UCSD-AML1 (cell line): Measurements from ENCODE around the gene WIPF3.
A peak's percentile ranks its signal among the peaks of the same experiment; 100 is the strongest.

Source experiments
- DNase-seq: peaks from one replicate; lab custom pipeline; 2025; ENCODE audit not compliant: unreplicated experiment; lab: John Stamatoyannopoulos, UW

WIPF3 gene

GRCh38 chr7:29808075-29808801 is 1.9 kb downstream of the WIPF3 start:
- DNase-seq: no peak

GRCh38 chr7:29809533-29810155 is 3.3 kb downstream of the WIPF3 start:
- DNase-seq: no peak

DNA sequence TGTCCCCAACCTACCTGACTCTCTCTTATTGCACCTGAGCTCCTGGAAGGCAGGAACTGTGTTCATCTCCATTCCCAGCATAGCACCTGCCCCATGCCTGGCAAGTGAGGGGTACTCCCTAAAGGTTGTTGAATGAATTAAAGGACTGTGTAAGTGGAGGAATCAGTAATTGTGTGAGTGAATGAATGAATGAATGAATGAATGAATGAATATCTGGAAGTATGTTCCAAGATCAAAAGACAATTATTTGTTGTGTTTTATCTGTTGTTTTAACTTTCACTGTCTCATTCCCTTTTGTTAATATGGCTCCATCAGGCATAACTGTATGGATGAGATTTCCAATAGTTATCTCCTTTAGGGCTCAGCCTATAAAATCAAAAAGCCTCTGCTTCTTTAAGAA is 4.0 kb downstream of the WIPF3 start:
- DNase-seq: no peak

- no peak for DNase-seq
These were observed 4.6 kb downstream of the WIPF3 start for GRCh38 chr7:29810813-29811482.

- DNase-seq: no peak
These were observed 5.3 kb downstream of the WIPF3 start for GRCh38 chr7:29811586-29811985.

DNA sequence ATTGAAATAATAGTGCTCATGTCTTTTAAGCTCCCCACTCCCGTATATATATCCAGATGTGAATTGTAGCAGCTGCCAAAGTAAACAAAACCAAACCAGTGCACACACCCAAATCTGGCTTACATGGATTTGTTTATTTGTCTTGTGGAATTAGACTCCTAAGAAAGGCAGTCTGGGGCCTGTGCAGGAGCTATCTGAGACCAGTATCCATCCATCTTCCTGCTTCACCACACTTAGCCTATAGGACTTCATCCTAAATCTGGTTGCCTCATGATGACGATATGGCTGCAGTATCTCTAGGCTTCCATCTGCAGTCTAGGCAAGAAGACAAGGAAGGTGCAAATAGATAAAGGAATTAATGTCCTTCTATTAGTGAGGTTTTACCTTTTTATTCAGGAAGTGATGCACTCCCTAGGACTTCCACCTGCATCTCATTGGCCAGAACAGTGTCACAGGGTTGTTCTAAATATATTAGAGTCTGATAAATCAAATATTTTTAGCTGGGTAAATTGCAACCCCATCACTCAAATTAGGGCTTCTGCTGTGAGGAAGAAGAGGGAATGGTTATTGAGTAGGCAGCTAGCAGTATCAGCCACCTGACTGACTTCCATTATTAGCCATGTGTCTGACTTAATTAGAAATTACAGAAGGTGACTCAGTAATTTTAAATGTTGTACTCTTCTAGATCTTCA is 6.0 kb downstream of the WIPF3 start:
- DNase-seq: no peak

GRCh38 chr7:29815181-29816105 is 9.1 kb downstream of the WIPF3 start:
- no peak for DNase-seq

DNA sequence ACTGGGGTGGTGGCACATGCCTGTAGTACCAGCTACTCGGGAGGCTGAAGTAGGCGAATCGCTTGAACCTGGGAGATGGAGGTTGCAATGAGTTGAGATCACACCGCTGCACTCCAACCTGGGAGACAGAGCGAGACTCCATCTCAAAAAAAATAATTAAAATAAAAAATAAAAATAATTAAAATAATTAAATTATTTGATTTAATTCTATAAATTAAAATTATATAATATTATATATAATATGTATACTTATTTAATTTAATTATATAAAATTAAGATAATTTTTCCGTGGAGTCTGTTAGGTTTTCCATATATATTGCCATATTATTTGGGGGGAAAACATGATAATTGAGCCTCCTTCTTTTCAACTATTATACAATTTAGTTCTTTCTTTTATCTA is 12.0 kb downstream of the WIPF3 start:
- no peak for DNase-seq

DNA sequence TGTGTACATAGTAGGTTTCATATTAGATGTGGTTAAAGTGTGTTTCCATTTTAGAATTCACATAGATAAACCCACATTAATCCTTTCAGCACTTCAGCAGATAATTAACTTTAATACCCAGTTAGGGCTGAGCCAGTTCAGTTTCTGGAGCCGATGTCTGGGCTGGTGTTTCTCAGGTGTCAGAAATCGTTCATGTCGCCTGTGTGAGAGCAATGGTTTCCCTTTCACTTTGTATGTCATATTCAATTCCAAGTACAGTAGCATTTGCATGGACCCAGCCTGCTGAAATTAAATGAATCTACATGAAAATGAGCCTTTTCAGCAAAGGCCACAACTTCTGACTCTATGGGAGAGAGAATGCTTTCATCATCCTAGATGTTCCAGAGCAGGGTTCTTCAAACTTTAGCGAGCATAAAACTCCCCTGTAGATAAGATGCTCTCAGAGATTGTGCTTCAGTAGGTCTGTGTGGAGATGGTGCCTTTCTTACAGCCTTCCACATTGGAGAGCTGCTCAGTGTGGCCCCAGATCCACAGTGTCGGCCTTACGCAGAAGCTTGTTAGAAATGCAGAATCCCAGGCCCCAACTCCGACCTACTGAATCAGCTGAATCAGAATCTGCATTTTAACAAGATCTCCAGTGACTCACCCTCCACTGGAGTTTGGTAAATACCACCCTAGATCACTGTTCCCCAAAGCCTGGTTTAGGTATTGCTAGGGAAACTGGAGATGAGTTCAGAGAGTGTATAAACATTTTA is 19.6 kb downstream of the WIPF3 start:
- no peak for DNase-seq

DNA sequence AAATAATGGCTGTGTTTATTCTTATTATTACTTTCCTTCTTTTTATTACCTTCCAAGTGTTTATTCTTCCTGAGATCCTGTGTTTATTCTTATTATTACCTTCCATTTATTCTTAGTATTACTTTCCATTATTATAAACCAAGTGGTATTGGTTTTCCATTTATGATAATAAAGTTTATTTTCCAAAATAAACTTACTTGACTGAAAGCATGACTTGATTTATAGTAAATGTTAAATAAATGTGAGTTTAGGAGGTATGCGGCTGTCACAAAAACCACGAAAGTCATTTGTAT is 20.2 kb downstream of the WIPF3 start:
- no peak for DNase-seq

DNA sequence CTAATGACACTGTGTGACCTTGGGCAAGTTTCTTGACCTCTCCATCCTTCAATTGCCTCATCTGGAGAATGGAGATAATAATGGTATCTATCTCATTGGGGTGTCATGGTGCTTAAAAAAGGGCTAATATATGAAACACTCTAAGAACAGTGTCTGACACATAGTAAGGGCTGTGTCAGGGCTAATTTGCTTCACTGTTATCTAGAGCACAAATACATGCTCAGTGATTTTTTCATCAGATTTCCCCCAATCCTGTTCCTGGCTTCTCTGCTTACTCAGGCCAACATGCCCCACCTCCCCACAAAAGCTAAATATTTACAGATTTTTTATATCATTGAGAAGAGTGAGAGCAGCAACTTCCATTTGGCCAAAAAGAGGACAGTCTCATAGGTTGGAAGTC is 20.6 kb downstream of the WIPF3 start:
- no peak for DNase-seq

DNA sequence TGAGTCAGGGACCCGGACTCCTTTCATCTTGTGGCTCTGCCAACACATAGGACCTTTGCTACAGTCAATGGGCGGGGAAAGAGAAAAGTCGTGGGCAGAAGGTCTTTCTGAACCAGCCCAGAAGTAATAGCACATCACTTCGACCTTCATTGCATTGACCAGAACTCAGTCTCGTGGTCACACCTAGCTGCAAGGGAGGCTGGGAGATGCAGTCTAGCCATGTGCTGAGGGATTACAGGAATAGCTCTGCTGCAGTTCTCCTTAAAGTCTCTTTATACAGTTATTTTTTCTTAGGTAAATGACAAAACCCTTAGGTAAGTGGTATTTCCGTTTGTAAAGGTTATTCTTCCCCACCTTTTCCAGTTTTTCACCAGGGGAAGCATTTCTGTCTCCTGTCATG is 25.4 kb downstream of the WIPF3 start:
- no peak for DNase-seq

DNA sequence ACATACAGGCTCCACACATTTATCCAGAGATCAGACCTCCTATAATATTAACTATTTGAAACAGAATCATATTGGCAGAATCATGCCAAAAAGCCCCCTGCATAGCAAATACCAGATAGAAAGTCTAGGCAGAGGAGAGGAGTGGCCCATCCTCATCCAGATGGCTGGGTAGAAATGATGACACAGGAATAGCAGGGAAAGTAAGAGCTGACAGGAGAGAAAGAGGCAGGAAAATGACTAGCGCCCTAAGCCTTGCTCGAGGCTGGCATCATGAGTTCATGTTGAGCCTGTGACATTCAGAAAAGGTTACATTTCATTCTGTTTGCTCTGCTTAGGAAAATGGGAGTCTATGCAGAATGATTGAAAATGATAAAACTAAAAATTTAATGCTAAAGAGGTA is 27.6 kb downstream of the WIPF3 start:
- DNase-seq: no peak

GRCh38 chr7:29835718-29836117 is 29.4 kb downstream of the WIPF3 start:
- no peak for DNase-seq

- DNase-seq: no peak
These were observed 33.0 kb downstream of the WIPF3 start for GRCh38 chr7:29839302-29839701.

DNA sequence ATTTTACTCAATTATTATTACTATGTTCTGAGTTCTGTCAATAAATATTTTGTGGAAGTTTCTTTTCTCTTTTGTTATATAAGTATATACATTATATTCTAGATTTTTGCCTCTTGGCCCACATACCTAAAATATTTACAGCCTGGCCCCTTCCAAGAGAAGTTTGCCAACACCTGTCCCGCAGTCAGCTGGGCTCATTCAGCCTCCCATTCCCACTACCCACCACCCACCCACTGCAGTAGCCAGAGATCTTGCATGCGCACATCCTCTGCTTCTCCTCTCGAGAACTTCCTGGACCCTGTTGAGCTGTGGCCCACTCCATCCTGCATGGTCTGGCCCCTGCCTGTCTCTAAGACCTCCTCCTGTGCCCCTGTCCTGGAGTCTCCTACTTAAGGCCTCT is 33.6 kb downstream of the WIPF3 start:
- no peak for DNase-seq

DNA sequence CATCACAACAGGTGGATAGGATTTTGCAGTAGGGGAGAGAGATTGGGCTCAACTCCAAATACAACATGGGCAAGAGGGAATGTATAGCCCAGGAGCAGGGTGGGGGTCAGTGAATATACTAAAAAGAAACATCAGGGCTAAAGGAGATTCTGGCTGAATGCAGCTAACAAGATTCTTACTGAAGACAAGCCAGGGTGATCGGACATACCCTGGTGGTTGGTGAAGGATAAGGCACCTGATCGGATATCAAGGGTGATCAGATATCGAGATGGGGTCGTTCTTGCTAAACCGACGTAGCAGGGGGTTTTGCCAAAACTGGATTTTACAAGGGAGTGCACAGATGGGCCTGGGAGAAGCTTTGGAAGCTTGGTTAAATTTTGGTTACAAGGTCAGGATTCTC is 34.4 kb downstream of the WIPF3 start:
- no peak for DNase-seq

DNA sequence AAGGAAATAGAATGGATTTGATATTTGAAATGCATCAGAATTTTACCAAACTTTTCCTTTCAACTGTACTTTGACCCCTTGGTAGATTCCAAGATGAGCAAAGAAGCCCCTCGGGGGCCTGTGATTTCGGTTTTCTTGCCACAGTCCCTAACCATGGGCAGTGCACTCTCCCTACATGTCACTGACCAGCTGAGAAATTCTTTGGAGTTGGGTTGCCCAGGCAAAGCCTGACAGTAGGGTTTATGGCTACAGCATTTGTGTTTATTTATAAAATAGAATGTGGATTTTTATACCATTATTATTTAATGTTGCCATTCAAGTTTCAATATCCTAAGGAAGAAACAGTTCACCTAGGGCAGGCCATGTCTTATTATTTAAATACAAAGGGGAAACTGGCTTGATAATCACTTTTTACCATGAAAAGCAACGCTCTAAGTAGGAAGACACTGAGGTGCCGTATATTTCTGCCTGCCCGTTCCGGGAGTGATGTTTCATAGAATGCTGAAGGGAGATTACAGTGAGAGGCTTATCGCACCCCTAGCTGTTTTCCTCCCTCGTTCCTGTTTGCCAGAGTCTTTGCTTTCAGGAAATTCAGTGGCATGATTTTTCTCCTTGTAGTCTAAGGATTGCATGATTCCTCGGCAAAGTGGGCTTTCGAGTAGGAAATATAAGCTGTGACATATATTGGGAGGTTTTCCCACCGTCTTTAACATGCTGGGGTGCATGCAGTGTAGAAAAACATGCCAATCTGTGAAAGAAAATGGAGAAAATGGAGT is 35.8 kb downstream of the WIPF3 start:
- DNase-seq: no peak

DNA sequence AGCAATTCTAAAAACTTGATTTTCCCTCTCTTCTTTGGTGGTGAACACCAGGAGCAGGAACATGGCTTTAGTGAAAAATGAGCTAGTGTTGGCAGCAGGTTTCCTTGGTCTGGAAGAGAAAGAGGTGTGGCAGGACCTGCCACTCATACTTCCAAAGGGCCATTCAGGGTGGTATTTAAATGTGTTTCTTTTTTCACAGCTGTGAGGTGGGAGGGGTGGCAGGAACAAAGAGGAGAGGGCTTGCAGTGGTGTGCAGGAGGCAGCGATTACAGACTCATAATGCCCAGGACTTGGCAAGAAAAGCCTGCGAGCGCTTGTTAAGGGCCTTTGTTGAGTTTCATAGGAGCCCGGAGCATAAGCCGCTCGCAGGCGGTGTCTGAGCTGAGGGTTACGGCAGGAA is 36.8 kb downstream of the WIPF3 start:
- no peak for DNase-seq

- DNase-seq: peak; percentile 11
These were observed 37.4 kb downstream of the WIPF3 start for GRCh38 chr7:29843726-29844125.
